DND-41 (cell line): ENCODE measurements around the gene LARP1.

ENCODE experiments used
- CTCF ChIP-seq: IDR thresholded peaks from 2 replicates; pipeline ENCODE4 v1.5.1; 2012; ENCODE audit warnings: borderline replicate concordance, low read length, moderate library complexity, mild to moderate bottlenecking; ENCODE audit not compliant: poor library complexity, severe bottlenecking; ENCODE audit errors: extremely low read depth
- EZH2 ChIP-seq: IDR thresholded peaks from 3 replicates; pipeline ENCODE4 v1.6.1; 2012; ENCODE audit warnings: borderline replicate concordance, low read depth, mild to moderate bottlenecking, moderate library complexity, low read length, inconsistent platforms; ENCODE audit not compliant: severe bottlenecking

DNA sequence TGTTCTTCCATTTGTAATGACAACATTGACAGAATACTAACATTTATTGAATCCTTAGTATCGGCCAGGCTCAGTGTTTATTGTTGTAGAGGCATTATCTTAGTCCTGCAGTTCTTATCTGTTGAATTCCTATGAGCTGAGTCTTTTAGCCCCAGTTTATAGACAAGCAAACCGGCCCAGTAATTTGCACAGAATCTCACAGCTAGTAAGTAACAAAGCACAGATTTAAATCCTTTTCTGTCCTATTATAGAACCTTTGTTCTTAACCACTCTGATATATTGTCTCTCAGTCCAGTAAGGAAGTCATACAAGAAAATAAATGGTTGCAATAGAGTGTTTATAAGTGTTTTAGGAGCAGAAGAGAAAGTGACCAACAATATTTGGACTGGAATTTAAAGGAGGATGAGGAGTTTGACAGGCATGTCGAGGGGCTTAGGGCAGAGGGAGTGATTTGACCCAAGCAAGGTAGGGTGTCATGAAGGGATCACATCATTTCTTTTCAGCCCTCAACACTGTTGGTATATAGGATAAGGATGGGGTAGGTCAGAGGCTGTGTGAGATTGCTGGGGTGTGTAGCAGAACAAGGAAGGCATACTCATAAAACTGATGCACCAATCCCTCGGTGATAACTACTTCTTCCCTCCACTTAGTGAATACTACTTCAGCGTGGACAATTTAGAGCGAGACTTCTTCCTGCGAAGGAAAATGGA lies 39.5 kb downstream of the LARP1 start:
- no peak for TF ChIP-seq EZH2
- no peak for TF ChIP-seq CTCF
